ENCODE data around the gene RAP1GDS1. TPM values are rescaled to one million over a fixed set of nuclear protein-coding genes. Genes with fewer than 3 reads are reported as not detected.
"Not testable (repeated sequence)": the region's sequence is repeated elsewhere in the genome, so short reads cannot be mapped to it uniquely, and the experiment has no call there.

Gene RAP1GDS1
- total RNA-seq, 1 donor from 2014 or later: 14.0 TPM

DNA sequence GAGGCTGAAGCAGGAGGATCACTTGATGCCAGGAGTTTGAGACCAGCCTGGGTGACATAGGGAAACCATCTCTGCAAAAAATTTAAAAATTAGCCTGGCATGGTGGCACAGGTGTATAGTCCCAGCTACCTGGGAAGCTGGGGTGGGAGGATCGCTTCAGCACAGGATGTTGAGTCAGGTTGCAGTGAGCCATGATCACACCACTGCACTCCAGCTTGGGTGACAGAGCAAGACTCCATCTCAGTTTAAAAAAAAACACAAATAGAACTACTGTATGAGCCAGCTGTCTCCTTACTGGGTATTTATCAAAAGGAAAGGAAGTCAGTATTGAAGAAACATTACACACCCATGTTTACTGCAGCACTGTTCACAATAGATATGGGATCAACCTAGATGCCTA, 138.7 kb downstream of the RAP1GDS1 start:
- intact Hi-C loops (cut with DNase I): no loop called here
- DNase-seq (ENCODE audit: missing footprints): no peak
- no peak for ATAC-seq

DNA sequence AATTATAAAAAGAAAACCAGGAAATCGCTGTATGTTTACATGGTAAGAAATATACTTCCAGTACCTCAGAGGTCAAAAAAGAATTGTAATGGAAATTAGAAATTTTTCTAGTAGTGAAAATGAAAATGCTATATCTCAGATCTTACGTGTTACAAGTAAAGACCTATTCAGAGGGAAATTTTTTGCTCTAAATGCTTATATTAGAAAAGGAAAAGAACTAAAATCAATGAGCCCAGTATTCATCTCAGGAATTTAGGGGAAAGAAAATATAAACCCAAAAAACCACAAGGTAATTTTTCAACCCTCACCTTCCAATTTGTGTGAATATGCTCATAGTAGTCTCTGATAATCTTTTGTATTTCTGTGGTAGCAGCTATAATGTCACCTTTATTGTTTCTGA, 145.6 kb downstream of the RAP1GDS1 start:
- intact Hi-C loops (cut with DNase I): no loop called here
- DNase-seq (ENCODE audit: missing footprints): no peak
- ATAC-seq: no peak

DNA sequence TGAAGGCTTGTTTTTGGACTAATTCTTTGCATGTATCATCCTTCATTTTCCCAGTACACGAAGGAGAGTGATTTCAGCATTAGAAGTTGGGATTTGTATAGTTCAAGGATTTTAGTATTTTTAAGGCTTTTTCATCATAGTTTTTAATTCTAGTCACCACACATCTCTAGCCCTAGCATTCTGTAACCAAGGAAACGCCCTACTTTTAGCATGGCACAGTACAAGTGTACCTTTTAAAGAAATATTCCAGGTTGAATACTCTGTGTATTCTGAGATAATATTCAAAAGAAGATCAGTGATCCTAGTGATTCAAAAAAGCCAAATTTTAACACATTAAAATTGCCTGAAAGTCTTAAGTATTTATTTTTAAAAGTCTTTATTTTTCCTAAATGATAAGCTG, 150.5 kb downstream of the RAP1GDS1 start:
- ATAC-seq (no peak), DNase-seq (ENCODE audit: missing footprints) (no peak)
- intact Hi-C loops (cut with DNase I): no loop called here

DNA sequence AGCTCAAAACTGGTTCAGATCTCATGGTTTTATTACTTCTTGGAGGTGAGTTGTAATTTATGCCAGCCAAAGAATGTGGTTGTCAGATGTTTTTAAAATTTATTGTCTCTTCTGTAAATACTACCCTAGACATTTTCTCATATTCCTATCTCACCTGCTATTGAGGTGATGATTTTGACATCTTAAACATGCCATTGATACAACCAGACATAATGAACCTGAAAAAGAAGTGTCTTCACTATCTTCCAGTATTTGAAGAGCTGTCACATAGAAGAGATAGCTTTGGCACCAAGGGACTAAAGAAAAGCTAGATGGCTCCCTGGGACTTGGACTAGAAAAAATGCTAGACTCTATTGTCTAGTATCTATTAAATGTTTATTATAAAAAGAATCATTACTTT, 155.7 kb downstream of the RAP1GDS1 start:
- intact Hi-C loops (cut with DNase I): no loop called here
- DNase-seq (ENCODE audit: missing footprints) (no peak), ATAC-seq (no peak)

DNA sequence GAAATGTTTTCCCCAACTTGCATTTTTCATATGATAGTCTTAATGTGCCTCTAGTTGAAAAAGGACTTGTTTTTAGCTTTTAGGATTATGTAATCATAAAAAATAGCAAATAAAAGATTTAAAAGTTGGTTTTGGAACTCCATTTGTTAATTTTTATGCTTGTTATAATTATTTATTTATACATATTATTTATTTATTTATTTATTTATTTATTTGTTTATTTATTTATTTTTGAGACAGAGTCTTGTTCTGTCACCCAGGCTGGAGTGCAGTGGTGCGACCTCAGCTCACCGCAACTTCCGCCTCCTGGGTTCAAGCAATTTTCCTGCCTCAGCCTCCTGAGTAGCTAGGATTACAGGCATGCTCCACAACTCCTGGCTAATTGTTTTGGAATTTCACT, 159.0 kb downstream of the RAP1GDS1 start:
- intact Hi-C loops (cut with DNase I); DNase-seq (ENCODE audit: missing footprints); ATAC-seq: not testable (repeated sequence)

DNA sequence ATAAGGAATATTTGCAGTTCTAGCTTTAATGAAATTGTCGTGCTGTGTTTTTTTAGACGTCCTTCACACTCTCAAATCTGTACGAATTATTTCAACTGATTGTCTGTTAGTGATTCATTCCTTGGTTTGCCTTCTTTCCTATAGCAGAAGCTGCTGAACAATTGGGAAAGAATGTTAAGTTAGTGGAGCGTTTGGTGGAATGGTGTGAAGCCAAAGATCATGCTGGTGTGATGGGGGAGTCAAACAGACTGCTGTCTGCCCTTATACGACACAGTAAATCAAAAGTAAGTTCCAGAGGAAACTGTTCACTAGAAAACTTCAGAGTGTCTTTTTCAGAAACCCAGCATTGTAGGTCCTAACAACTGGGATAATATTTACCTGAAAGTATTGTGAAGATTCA, 159.9 kb downstream of the RAP1GDS1 start:
- DNase-seq (ENCODE audit: missing footprints): no peak
- no peak for ATAC-seq
- intact Hi-C loops (cut with DNase I): no loop called here

DNA sequence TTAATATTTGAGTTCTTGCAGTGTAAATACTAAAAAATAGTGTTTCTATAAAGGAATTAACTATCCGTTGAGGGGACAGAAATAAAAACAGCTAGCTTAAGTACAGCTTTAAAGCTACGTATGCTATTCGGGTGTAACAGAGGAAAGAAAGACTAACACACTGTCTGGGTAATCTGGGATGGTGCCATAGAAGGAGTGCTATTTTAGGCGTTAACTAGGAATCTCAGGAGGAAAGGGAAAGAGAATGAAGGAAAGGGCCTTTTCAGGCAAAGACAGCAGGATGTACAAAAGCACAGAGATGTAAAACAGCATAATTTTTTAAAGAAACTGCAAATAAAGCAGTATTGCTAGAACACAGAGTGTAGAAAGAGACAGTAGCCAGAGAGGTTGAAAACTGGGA, 161.8 kb downstream of the RAP1GDS1 start:
- intact Hi-C loops (cut with DNase I): no loop called here
- DNase-seq (ENCODE audit: missing footprints) (no peak), ATAC-seq (no peak)

DNA sequence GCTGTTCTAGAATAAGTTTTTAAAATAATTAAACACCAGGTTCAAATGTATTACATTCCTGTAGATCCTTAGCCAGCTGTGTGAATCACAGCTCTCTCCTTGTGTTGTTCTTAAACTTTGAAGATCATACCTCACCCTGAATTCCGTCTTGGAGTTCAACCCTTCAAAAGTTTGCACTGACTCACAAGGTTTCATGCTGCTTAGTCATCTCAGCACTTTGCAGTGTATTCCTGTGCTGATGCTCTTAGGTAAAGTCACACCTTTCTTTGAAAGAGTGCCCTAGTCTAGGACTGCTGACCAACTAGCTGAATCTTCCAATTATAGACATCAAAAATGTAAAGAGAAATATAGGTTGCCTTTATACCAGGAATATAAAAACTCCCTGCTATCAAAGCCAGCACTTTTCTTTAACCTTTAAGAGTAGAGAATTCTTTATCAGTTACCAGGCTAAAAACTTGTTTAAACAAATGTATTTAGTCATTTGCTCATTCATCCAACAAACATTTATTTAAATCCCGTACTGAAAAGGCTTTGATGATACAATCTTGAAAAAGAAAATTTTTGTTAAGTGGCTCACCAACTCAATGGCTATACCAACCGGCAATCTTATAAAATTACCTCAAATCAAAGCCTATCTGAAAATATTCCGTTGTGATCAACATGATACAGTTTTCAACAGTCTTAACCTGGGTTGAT, 169.7 kb downstream of the RAP1GDS1 start:
- intact Hi-C loops (cut with DNase I): no loop called here
- no peak for DNase-seq (ENCODE audit: missing footprints)
- no peak for ATAC-seq

DNA sequence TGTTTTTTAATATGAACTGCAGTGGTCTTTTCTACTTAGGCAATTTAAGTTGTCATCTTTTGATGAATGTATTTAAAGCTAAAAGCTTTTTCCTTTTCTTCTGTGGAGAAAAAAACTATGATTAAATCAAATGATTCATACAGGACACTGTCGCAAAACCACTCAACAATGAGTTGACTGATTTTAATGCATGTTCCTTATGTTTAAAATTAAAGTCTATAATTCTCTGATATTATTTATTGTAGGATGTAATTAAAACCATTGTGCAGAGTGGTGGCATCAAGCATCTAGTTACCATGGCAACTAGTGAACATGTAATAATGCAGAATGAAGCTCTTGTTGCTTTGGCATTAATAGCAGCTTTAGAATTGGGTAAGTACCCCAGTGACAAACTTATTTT, 172.5 kb downstream of the RAP1GDS1 start:
- ATAC-seq: no peak

DNA sequence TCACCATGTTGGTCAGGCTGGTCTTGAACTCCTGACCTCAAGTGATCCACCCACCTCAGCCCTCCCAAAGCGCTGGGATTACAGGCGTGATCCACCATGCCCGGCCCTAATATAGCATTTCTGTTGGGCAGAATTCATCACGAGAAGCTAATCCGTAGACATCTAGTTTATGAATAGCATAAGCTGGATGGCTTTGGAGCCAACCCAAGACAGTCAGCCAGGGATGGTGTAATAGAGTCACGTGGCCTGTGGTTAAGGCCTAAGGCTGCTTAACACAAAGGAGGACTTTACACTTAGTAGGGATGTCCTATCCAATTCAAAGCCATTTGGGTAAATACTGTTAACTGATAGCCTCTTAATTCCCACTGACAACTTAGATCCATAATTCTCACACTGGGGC, 173.6 kb downstream of the RAP1GDS1 start:
- intact Hi-C loops (cut with DNase I): no loop called here
- DNase-seq (ENCODE audit: missing footprints): no peak

More for the DNA sequence above, 172.5 kb downstream of the RAP1GDS1 start:
- DNase-seq (ENCODE audit: missing footprints): no peak
- intact Hi-C loops (cut with DNase I): no loop called here

DNA sequence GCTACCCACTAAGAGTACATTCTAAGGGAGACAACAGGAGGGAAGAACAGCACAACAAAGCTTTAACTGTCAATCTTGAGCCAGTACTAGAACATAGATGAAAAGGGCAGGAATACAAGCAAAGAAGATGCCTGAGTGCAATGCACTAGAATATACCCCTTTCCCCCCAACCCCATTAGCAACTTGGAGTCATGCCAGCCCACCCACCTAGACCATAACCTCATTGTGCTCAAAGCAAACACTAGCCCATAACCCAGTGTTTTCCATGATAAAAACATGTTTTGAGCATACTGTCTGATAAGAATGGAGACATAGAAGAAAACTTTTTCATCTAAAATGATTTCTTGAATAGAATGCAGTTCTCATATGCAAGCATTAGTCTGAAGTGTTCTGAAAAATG, 183.2 kb downstream of the RAP1GDS1 start:
- intact Hi-C loops (cut with DNase I): no loop called here
- DNase-seq (ENCODE audit: missing footprints) (no peak), ATAC-seq (no peak)

More for the DNA sequence above, 173.6 kb downstream of the RAP1GDS1 start:
- no peak for ATAC-seq

DNA sequence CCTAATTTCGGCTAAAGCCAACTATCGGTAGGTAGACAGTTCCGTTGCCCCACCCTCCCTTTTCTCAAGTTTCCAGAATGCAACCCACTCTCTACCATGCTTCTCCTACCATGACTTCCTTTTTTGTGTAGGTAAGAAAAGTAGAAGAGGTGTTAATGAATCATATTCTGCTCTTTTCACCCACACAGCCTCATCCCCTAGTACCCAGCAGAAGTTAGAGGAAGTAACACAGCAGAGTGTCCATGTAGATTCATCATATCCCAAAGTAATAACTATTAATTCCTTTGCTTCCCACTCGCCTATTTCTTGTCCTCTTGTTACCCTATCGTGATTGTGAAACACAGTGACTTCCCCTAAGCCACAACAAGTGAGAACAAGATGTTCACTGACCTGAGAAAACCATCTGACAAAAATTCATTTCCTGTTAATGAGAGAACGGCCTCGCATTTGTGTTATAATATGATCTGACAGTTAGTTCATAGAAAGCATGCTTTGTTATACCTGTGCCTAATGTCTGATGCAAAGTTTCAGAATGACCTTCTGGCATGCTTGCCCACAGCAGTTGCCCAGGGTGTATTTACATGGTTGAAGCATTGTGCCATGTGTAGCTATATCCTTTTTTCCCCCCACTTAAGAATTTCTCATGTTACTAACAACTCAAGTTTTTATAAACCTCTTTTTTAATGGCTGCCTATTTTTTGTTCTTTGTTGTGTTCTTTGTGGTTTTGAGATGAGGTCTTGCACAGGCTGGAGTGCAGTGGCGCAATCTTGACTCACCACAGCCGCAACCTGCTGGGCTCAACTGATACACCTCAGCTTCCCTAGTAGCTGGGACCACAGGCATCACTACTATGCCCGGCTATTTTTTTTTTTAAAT, 185.6 kb downstream of the RAP1GDS1 start:
- ATAC-seq (no peak), DNase-seq (ENCODE audit: missing footprints) (no peak)
- intact Hi-C loops (cut with DNase I): no loop called here

DNA sequence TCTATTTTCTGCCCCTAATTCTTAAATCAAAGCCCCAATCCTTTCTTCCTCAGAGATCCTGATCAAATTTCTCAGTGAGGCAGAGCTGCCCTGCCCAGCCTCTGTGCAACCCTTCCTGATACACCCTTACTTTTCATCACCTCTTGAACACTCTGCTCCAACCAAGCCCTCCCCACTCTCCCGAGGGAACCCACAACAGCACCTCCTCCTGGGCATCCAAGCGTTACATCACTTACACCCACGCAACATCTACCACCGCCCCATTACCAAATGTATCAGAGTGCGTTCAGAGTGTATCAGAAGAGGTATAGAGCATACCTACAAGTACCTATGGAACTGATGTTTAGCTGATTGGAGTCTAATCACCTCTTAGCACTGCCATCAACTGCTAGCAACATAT, 186.5 kb downstream of the RAP1GDS1 start:
- ATAC-seq: no peak
- DNase-seq (ENCODE audit: missing footprints): no peak
- intact Hi-C loops (cut with DNase I): no loop called here

DNA sequence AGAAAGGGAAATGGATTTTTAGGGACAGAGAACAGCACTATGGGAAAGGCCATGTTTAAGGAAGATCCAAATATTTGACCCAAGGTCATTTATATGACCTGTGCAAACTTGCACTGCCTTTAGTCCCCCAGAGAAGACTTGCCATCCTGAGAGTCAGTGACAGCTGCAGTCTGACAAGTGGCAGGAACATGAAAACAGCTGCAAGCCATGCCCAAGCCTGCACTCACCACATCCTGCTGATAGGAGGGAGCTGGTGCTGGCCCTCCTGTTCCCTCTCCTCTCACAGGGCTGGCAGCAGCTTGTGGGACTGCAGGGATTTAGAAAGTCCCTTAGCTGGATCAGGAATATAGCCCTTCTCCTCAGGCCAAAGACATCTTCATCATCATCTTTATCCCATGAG, 187.7 kb downstream of the RAP1GDS1 start:
- intact Hi-C loops (cut with DNase I): no loop called here
- no peak for ATAC-seq
- DNase-seq (ENCODE audit: missing footprints): no peak

DNA sequence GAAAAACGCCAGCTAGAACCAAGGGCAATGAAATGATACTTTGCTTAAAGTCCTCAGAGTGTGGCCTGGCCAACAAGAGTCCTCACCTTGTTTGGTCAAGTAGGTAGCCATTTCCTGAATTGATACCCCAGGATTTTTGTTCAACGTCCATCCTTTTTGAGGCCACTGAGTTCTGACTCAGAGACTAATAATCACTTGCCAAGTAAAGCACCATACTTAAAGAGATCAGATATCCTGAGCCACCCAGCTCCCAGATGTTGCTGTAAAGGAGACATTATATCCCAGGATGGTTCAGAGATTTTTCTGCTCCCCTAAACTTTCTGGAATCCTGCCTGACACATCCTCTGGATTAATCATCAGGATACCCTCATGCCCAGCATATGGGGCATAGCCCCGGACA, 190.9 kb downstream of the RAP1GDS1 start:
- DNase-seq (ENCODE audit: missing footprints): no peak
- ATAC-seq: no peak
- intact Hi-C loops (cut with DNase I): no loop called here

DNA sequence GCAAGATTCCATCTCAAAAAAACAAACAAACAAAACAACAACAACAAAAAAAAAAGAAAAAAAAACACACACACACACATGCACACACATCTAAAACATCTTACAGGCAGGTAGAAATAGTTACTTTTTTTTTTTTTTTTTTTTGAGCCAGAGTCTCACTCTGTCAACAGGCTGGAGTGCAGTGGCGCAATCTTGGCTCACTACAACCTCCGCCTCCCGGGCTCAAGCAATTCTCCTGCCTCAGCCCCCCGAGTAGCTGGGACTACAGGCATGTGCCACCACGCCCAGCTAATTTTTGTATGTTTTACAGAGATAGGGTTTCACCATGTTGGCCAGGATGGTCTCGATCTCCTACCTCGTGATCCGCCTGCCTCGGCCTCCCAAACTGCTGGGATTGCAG, 196.2 kb downstream of the RAP1GDS1 start:
- ATAC-seq; intact Hi-C loops (cut with DNase I); DNase-seq (ENCODE audit: missing footprints): not testable (repeated sequence)

DNA sequence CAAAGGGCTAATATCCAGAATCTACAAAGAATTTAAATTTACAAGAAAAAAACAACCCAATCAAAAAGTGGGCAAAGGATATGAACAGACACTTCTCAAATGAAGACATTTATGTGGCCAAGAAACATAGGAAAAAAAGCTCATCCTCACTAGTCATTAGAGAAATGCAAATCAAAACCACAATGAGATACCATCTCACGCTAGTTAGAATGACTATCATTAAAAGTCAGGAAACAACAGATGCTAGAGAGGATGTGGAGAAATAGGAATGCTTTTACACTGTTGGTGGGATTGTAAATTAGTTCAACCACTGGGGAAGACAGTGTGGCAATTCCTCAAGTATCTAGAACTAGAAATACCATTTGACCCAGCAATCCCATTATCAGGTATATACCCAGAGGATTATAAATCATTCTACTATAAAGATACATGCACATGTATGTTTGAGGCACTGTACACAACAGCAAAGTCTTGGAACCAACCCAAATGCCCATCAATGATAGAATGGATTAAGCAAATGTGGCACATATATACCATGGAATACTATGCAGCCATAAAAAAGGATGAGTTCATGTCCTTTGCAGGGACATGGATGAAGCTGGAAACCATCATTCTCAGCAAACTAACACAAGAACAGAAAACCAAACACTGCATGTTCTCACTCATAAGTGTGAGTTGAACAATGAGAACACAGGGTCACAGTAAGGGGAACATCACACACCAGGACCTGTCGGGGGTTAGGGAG, 200.1 kb downstream of the RAP1GDS1 start:
- intact Hi-C loops (cut with DNase I); ATAC-seq; DNase-seq (ENCODE audit: missing footprints): not testable (repeated sequence)

DNA sequence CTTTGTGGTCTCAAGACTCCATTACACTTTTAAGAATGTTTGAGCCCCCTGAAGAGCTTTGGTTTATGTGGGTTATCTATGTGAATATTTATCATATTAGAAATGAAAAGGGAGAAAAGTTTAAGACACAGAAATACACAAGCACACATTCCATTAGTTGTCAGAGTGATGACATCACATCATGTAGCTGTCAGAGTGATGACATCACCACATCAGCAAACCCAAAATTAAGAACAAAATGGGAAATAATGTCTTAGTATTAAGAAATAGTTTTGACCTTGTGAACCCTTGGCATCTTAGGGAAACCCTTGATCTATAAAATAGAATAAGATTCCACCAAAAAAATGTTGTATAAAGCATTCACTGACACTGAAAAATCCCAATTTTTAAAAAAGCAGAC, 201.3 kb downstream of the RAP1GDS1 start:
- intact Hi-C loops (cut with DNase I): no loop called here
- DNase-seq (ENCODE audit: missing footprints) (no peak), ATAC-seq (no peak)

DNA sequence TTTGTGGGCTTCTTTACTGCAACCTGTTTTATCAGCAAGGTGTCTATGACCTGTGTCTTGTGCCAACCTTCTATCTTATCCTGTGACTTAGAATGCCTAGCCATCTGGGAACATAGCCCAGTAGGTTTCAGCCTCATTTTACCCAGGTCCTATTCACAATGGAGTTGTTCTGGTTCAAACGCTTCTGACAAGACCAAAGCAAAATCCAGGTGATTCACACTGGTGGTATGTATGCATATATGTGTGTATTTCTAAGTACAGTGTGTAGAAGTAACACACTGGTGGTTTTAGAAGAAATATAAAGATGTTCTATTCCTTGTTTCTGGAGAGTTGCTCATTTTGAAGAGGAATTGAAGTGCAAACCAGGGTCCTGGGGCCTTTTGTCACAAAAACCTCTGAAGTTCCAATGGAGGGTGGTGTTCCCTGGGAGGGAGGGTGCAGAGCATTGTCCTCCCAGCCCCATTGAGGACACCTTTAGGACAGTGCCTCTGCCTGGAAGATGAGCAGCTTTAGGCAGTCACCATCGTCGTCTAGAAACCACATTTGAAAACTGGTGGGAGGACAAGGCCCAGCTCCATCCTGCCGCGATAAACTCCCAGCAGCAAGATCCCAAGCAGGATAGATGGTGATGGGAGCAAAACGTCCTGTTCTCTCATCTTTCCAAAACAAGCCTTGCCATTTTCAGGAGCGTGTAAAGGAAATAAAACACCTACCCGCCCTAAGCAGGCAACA, 205.8 kb downstream of the RAP1GDS1 start:
- ATAC-seq (no peak), DNase-seq (ENCODE audit: missing footprints) (no peak)
- intact Hi-C loops (cut with DNase I): loop anchor here (1.0 to 5.0 kb wide), 2 partner anchors 191 to 940 kb away; partner anchors contain the start of gene TSPAN5

Measured in Right ventricle myocardium inferior (tissue), 1 donor.